GM23248 (cell line): ENCODE measurements around the gene WDR73.

Experiments used
- EZH2 ChIP-seq: fragments of 200-600 bp; sonication (generic); IDR thresholded peaks from 2 replicates; pipeline ENCODE4 v1.6.1; 2018; ENCODE audit warnings: antibody characterized with exemption, mild to moderate bottlenecking; ENCODE audit not compliant: insufficient read depth, poor library complexity, severe bottlenecking
- EZH2phosphoT487 ChIP-seq: fragments of 200-600 bp; sonication (generic); IDR thresholded peaks from 2 replicates; pipeline ENCODE4 v1.6.1; 2018; ENCODE audit warnings: antibody characterized with exemption, moderate library complexity, mild to moderate bottlenecking, low read depth; ENCODE audit not compliant: insufficient read depth

- TF ChIP-seq EZH2phosphoT487 (no peak), EZH2 (no peak)
Observed at GRCh38 chr15:84657748-84658079, 3.6 kb upstream of the WDR73 start.
